ENCODE results near the gene UGCG.

DNA sequence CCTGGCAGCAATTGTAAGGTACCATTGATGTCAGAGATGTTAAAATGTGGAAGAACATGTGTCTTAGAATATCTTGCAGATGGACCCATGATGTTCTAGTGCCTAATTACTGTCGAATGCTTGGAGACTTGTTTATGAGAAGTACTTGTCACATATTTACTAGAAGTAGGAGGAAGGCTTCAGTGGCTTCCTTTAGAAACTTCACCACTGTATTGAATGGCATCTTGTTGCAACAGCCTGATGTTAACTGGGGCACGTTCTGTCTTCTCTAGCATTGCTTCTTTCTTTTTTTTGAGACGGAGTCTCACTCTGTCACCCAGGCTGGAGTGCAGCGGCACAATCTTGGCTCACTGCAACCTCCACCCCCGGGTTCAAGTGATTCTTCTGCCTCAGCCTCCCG is 16.5 kb downstream of the UGCG start:
- TF ChIP-seq EZH2 (IDR thresholded peaks at IDR 0.05; ENCODE audit: low read depth): no peak
- no peak for TF ChIP-seq CTCF (conservative IDR thresholded peaks at IDR 0.05)

Data from PC-9 (cell line).